Kidney (tissue), 14 donors: ENCODE measurements around the gene LEO1. TPM values are rescaled to one million over a fixed set of nuclear protein-coding genes. Genes with fewer than 3 reads are reported as not detected.

Experiments
- DNase-seq, 5 donors: peaks; one replicate each; pipeline ENCODE4 v3.0.0-alpha.2; 2013 to 2020
- FAIRE-seq: peaks from 2 replicates; lab custom pipeline; 2012; peaks lifted over from hg19 to GRCh38; lab: Jason Lieb, UNC
- H3K27ac ChIP-seq, 2 donors: one replicate each; pipeline ENCODE4 v1.7.0; 2013; ENCODE audit warnings: low read depth in 2 of 2, low read length in 2 of 2, inconsistent platforms in 1 of 2
- H3K27me3 ChIP-seq: one replicate; pipeline ENCODE4 v1.7.1; 2013; ENCODE audit warnings: low read length, inconsistent platforms; ENCODE audit not compliant: control insufficient read depth, insufficient read depth
- H3K36me3 ChIP-seq, 3 donors: one replicate each; pipeline versions ENCODE4 v1.7.0 to v1.7.1; 2013; ENCODE audit warnings: low read length in 3 of 3, control low read depth in 1 of 3, inconsistent platforms in 1 of 3; ENCODE audit not compliant: insufficient read depth in 3 of 3, control insufficient read depth in 2 of 3
- H3K4me1 ChIP-seq, 3 donors: one replicate each; pipeline versions ENCODE4 v1.7.0 to v1.7.1; 2013; ENCODE audit warnings: low read length in 3 of 3, inconsistent platforms in 1 of 3, low read depth in 1 of 3; ENCODE audit not compliant: control insufficient read depth in 2 of 3, insufficient read depth in 2 of 3
- H3K4me3 ChIP-seq, 3 donors: one replicate each; pipeline versions ENCODE4 v1.7.0 to v1.8.1; 2013; ENCODE audit warnings: low read length in 3 of 3, control low read depth in 1 of 3, inconsistent platforms in 1 of 3
- H3K9ac ChIP-seq, 3 donors: one replicate each; pipeline versions ENCODE4 v1.7.0 to v1.7.1; 2013; ENCODE audit warnings: low read length in 3 of 3, control low read depth in 1 of 3, inconsistent platforms in 1 of 3
- H3K9me3 ChIP-seq, 3 donors: one replicate each; pipeline versions ENCODE4 v1.7.0 to v1.7.1; 2013; ENCODE audit warnings: low read length in 3 of 3, control low read depth in 1 of 3, inconsistent platforms in 1 of 3; ENCODE audit not compliant: control insufficient read depth in 2 of 3, insufficient read depth in 1 of 3
- intact Hi-C: fragments of 100-400 bp; cut with DNase I; formaldehyde crosslinking; loops from one replicate; pipeline ENCODE4 v1.11.1; 2022
- polyA plus RNA-seq: library from polyadenylated mRNA; stranded (reverse); fragments of 350-450 nt; fragmentation: Illumina TruSeq; extraction: RNeasy Lipid Tissue Mini Kit (QIAGEN cat#74804); gene quantifications from one replicate; pipeline ENCODE4 v1.2.3, GENCODE V29; 2014; ENCODE audit warnings: low read depth, low replicate concordance; ENCODE audit not compliant: insufficient read depth
- total RNA-seq: library from RNA; stranded (reverse); fragmentation: NEBNext Ultra II Directional; extraction: Animal tissue kit (Norgen Biotek cat#: 25700); gene quantifications from one replicate; pipeline ENCODE4 v1.2.1, GENCODE V29; 2021
- TF ChIP-seq, protein P1 (sequence below): IDR thresholded peaks from 3 replicates; pipeline ENCODE4 v1.5.1; 2012; ENCODE audit warnings: mild to moderate bottlenecking, moderate library complexity, borderline replicate concordance; ENCODE audit not compliant: insufficient read depth; ENCODE audit errors: extremely low read depth
- donor health status: control.
- donor health status: control.
- donor health status: control.
- donor health status: control.
- donor health status: control.
- donor health status: DM: yes; HTN: yes; CAD: no.
- donor health status: Normal renal cell carcinoma (clear cell type).

LEO1 gene
- total and polyA plus RNA-seq, 2 donors from 2014 or later: 12.1 to 14.5 TPM

DNA sequence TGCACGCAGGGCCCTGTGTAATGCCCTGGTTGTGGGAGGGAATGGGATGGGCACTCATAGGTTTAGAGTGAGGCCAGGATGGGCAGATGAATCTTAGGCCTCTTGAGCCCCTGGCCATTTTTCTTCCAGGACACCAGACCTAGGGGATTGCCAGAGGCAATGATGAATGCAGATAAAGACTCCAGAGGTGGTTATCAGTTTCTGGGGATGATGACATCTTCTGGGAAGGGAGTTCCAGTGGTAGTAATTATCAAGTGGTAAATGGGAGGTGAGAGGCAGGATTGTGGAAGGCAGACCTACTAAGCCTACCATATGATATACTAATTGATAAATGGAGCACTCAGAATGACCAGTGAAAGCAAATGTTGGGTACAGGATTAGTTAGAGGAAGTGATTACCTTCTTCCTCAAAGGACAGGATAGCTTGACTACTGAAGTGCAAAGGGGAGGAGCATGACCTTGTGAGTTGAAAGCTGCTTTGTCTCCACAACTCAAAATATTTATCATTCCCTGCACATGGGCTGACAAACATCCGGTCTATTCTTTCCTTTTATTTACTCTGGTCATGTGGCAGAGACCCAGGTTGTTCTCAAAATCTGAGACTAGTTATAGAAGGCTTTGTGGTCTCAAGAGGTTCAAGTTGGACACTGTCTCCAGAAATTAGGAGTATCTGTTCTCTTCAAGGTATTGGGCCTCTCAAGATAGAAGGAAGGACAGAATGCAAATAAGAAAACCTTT lies 37.3 kb upstream of the LEO1 start:
- no peak overlapping the region for H3K9ac ChIP-seq
- TF ChIP-seq, protein P1, sequence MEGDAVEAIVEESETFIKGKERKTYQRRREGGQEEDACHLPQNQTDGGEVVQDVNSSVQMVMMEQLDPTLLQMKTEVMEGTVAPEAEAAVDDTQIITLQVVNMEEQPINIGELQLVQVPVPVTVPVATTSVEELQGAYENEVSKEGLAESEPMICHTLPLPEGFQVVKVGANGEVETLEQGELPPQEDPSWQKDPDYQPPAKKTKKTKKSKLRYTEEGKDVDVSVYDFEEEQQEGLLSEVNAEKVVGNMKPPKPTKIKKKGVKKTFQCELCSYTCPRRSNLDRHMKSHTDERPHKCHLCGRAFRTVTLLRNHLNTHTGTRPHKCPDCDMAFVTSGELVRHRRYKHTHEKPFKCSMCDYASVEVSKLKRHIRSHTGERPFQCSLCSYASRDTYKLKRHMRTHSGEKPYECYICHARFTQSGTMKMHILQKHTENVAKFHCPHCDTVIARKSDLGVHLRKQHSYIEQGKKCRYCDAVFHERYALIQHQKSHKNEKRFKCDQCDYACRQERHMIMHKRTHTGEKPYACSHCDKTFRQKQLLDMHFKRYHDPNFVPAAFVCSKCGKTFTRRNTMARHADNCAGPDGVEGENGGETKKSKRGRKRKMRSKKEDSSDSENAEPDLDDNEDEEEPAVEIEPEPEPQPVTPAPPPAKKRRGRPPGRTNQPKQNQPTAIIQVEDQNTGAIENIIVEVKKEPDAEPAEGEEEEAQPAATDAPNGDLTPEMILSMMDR: no peak
- no peaks in the 10 kb centered on the region for H3K9me3 ChIP-seq
- DNase-seq (peak in 2 of 5 donors; percentile 6 to 28), FAIRE-seq (no peak)
- intact Hi-C loops: no loop called here
- no peak overlapping the region for H3K4me3 ChIP-seq
- H3K4me1 ChIP-seq: peaks cover 0 to 6% (median 0%) of the 10 kb centered on the region in 3 donors
- H3K27ac ChIP-seq: no peak overlapping the region
- no peaks in the 10 kb centered on the region for H3K27me3 ChIP-seq
- H3K36me3 ChIP-seq: no peaks in the 10 kb centered on the region

DNA sequence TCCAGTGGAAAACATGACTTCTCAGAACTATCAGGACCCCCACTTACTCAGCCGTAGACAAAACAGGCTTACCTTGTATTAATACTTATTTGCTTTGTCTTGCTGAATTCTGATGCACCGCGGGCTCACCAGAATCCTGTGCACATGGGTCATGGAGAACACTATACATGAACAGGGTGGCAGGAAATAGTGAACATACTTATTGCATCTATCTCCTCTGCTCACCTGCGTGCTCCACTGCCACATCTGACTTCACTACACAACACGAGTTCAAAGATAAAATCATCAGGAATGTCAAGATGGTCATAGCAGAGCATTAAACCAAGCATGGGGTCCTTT lies 36.8 kb upstream of the LEO1 start:
- no peak overlapping the region for H3K27ac ChIP-seq
- FAIRE-seq (no peak), DNase-seq (no peak)
- no peaks in the 10 kb centered on the region for H3K9me3 ChIP-seq
- TF ChIP-seq, protein P1: no peak
- intact Hi-C loops: no loop called here
- H3K36me3 ChIP-seq: no peaks in the 10 kb centered on the region
- peaks cover 0 to 6% (median 0%) of the 10 kb centered on the region in 3 donors for H3K4me1 ChIP-seq
- no peaks in the 10 kb centered on the region for H3K27me3 ChIP-seq
- no peak overlapping the region for H3K9ac ChIP-seq
- no peak overlapping the region for H3K4me3 ChIP-seq

DNA sequence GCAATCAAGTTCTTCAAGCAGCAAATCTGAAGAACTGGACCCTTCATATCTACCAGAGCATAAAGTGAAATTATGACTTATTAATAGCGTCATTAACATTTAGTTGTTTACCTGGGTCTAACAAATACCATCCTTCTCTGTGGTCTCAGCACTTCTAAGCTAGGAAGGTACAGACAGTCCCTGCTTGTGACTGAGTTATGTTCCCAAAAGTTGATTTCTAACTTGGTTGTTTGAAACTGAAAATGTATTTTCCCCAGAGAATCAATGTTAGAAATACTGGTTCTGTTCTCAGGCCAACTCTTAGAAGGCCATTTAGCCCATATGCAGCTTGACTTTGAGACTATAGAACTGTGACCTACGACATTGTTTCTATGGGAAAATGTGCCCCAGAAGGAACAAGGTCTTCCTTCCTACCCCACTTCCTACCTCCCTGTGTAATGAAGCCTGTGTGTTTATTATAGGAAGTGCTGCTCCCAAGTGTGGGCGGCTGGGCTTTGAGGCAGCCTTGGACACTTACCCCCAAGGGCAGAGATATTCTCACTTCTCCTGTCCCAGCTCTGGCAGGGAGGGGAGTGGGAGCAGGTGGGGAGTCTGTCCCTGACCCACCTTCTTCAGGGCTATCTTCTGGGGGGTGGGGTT lies 35.2 kb upstream of the LEO1 start:
- Histone ChIP-seq H3K4me1 (peaks cover 0 to 6% (median 0%) of the 10 kb centered on the region in 3 donors), H3K36me3 (no peaks in the 10 kb centered on the region), H3K9ac (no peak overlapping the region), H3K9me3 (no peaks in the 10 kb centered on the region), H3K4me3 (no peak overlapping the region), H3K27me3 (no peaks in the 10 kb centered on the region), H3K27ac (no peak overlapping the region)
- TF ChIP-seq, protein P1: no peak
- intact Hi-C loops: no loop called here
- DNase-seq (no peak), FAIRE-seq (no peak)
